Measurements from ENCODE around the gene ELL2. TPM values are rescaled to one million over a fixed set of nuclear protein-coding genes. Genes with fewer than 3 reads are reported as not detected.

Gene ELL2
- total RNA-seq, 3 donors from 2014 or later (not counting 1 experiment from before 2014, with no cell fraction given): 52.8 to 78.2 (median 69.4) TPM

- Histone ChIP-seq H3K9me3 (ENCODE audit: control insufficient read depth, insufficient read depth, low read length) (no peaks in the 10 kb centered on the region), H3K4me1 (ENCODE audit: control insufficient read depth, insufficient read depth, low read length) (peaks cover 24% of the 10 kb centered on the region), H3K27ac (ENCODE audit: low read length) (no peak overlapping the region), H3K4me3 (ENCODE audit: low read length) (no peak overlapping the region), H3K27me3 (ENCODE audit: control insufficient read depth, insufficient read depth, low read length) (peaks cover 2% of the 10 kb centered on the region), H3K36me3 (ENCODE audit: control insufficient read depth, insufficient read depth, low read length) (no peaks in the 10 kb centered on the region)
- 86% methylated on average over 1 of the region's 1 CpG for WGBS (ENCODE audit: insufficient coverage)
- no peak overlapping the region for H3K27ac Mint-ChIP-seq
- ATAC-seq (no peak), DNase-seq (no peak)
- no peak overlapping the region for H3K4me3 Mint-ChIP-seq
- no peaks in the 10 kb centered on the region for H3K36me3 Mint-ChIP-seq
- H3K27me3 Mint-ChIP-seq (ENCODE audit: low read depth in 2 of 2): peaks cover 33 to 47% of the 10 kb centered on the region in 2 donors
- TF ChIP-seq, protein P1, sequence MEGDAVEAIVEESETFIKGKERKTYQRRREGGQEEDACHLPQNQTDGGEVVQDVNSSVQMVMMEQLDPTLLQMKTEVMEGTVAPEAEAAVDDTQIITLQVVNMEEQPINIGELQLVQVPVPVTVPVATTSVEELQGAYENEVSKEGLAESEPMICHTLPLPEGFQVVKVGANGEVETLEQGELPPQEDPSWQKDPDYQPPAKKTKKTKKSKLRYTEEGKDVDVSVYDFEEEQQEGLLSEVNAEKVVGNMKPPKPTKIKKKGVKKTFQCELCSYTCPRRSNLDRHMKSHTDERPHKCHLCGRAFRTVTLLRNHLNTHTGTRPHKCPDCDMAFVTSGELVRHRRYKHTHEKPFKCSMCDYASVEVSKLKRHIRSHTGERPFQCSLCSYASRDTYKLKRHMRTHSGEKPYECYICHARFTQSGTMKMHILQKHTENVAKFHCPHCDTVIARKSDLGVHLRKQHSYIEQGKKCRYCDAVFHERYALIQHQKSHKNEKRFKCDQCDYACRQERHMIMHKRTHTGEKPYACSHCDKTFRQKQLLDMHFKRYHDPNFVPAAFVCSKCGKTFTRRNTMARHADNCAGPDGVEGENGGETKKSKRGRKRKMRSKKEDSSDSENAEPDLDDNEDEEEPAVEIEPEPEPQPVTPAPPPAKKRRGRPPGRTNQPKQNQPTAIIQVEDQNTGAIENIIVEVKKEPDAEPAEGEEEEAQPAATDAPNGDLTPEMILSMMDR (IDR thresholded peaks at IDR 0.05): no peak
- intact Hi-C loops (cut with micrococcal nuclease): no loop called here
- peaks cover 9 to 21% of the 10 kb centered on the region in 2 donors for H3K4me1 Mint-ChIP-seq
- H3K9me3 Mint-ChIP-seq: no peaks in the 10 kb centered on the region
Observed at GRCh38 chr5:95864456-95864855, 97.2 kb downstream of the ELL2 start.

DNA sequence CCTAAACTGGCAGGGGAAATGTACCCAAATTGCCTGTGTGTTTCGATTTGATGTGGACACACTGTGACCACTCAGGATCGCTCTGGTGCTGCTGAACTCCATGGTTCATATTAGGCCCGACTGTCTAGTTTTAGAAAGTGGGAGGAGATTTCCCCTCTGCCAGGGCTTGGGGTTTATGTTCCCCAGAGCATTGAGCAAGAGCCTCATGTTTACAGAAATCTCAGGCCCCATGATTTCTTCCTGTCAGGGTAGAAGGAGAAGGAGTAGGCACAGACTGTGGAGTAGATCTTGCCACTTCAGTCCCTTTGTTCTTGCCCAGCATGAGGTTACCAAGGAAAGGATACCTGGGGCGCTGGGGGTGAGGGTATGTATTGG is 98.3 kb downstream of the ELL2 start:
- H3K27ac Mint-ChIP-seq: no peak overlapping the region
- H3K4me1 ChIP-seq (ENCODE audit: control insufficient read depth, insufficient read depth, low read length): peaks cover 19% of the 10 kb centered on the region
- H3K9me3 Mint-ChIP-seq: no peaks in the 10 kb centered on the region
- H3K27ac ChIP-seq (ENCODE audit: low read length): no peak overlapping the region
- H3K27me3 Mint-ChIP-seq (ENCODE audit: low read depth in 2 of 2): peaks cover 38 to 54% of the 10 kb centered on the region in 2 donors
- no peaks in the 10 kb centered on the region for H3K36me3 Mint-ChIP-seq
- no peaks in the 10 kb centered on the region for H3K36me3 ChIP-seq (ENCODE audit: control insufficient read depth, insufficient read depth, low read length)
- peaks cover 2% of the 10 kb centered on the region for H3K27me3 ChIP-seq (ENCODE audit: control insufficient read depth, insufficient read depth, low read length)
- WGBS (ENCODE audit: insufficient coverage): 59% methylated on average over 3 of the region's 4 CpGs
- H3K4me1 Mint-ChIP-seq: peaks cover 8 to 20% of the 10 kb centered on the region in 2 donors
- no peak for DNase-seq
- ATAC-seq: no peak
- H3K9me3 ChIP-seq (ENCODE audit: control insufficient read depth, insufficient read depth, low read length): no peaks in the 10 kb centered on the region
- no peak overlapping the region for H3K4me3 ChIP-seq (ENCODE audit: low read length)
- H3K4me3 Mint-ChIP-seq: no peak overlapping the region
- intact Hi-C loops (cut with micrococcal nuclease): no loop called here
- TF ChIP-seq, protein P1 (IDR thresholded peaks at IDR 0.05): no peak

- Mint-ChIP-seq H3K9me3 (no peaks in the 10 kb centered on the region), H3K27ac (no peak overlapping the region), H3K4me1 (peaks cover 7 to 17% of the 10 kb centered on the region in 2 donors), H3K36me3 (no peaks in the 10 kb centered on the region), H3K4me3 (no peak overlapping the region), H3K27me3 (ENCODE audit: low read depth in 2 of 2) (peaks cover 35 to 54% of the 10 kb centered on the region in 2 donors)
- Histone ChIP-seq H3K27me3 (ENCODE audit: control insufficient read depth, insufficient read depth, low read length) (peaks cover 2% of the 10 kb centered on the region), H3K4me1 (ENCODE audit: control insufficient read depth, insufficient read depth, low read length) (peaks cover 19% of the 10 kb centered on the region), H3K9me3 (ENCODE audit: control insufficient read depth, insufficient read depth, low read length) (no peaks in the 10 kb centered on the region), H3K4me3 (ENCODE audit: low read length) (no peak overlapping the region), H3K27ac (ENCODE audit: low read length) (no peak overlapping the region), H3K36me3 (ENCODE audit: control insufficient read depth, insufficient read depth, low read length) (no peaks in the 10 kb centered on the region)
- intact Hi-C loops (cut with micrococcal nuclease): no loop called here
- ATAC-seq (no peak), DNase-seq (no peak)
- TF ChIP-seq, protein P1 (IDR thresholded peaks at IDR 0.05): no peak
- WGBS (ENCODE audit: insufficient coverage): 88% methylated on average over 8 of the region's 8 CpGs
Observed at GRCh38 chr5:95862671-95863382, 98.8 kb downstream of the ELL2 start.

All from natural killer cell (primary cell).